Left ventricle myocardium inferior (tissue), 1 donor: ENCODE results near the gene DAND5. TPM values are rescaled to one million over a fixed set of nuclear protein-coding genes. Genes with fewer than 3 reads are reported as not detected.

Experiments
- DNase-seq: peaks from one replicate; pipeline ENCODE4 v3.0.0-alpha.2; 2020
- H3K27ac ChIP-seq: fragments of 200-600 bp; replicated peaks from 2 replicates; pipeline ENCODE4 v1.8.0; 2021
- H3K27me3 ChIP-seq: fragments of 200-600 bp; 2 replicates; pipeline ENCODE4 v1.8.0; 2021; ENCODE audit warnings: low read depth
- H3K36me3 ChIP-seq: fragments of 200-600 bp; 2 replicates; pipeline ENCODE4 v1.8.0; 2021
- H3K4me1 ChIP-seq: fragments of 200-600 bp; 2 replicates; pipeline ENCODE4 v1.8.0; 2021
- H3K4me3 ChIP-seq: fragments of 200-600 bp; 2 replicates; pipeline ENCODE4 v1.8.0; 2021; ENCODE audit warnings: mild to moderate bottlenecking, moderate library complexity
- H3K9me3 ChIP-seq: fragments of 200-600 bp; replicated peaks from 2 replicates; pipeline ENCODE4 v1.8.0; 2021
- intact Hi-C: fragments of 100-400 bp; cut with micrococcal nuclease; formaldehyde crosslinking; loops from one replicate; pipeline ENCODE4 v1.11.0; 2022
- total RNA-seq: library from RNA; stranded (reverse); fragmentation: NEBNext Ultra II Directional; extraction: Animal tissue kit (Norgen Biotek cat#: 25700); gene quantifications from one replicate; pipeline ENCODE4 v1.2.1, GENCODE V29; 2021
- TF ChIP-seq, protein P1 (sequence below): fragments of 200-600 bp; IDR thresholded peaks from 2 replicates; pipeline ENCODE4 v1.8.0; 2021; ENCODE audit warnings: antibody characterized with exemption, mild to moderate bottlenecking, borderline replicate concordance
- donor health status: DM: no; HTN: yes; CAD: no; lungs with severe emphysema.

The DAND5 gene
- total RNA-seq, 1 donor from 2014 or later: 12.7 TPM

DNA sequence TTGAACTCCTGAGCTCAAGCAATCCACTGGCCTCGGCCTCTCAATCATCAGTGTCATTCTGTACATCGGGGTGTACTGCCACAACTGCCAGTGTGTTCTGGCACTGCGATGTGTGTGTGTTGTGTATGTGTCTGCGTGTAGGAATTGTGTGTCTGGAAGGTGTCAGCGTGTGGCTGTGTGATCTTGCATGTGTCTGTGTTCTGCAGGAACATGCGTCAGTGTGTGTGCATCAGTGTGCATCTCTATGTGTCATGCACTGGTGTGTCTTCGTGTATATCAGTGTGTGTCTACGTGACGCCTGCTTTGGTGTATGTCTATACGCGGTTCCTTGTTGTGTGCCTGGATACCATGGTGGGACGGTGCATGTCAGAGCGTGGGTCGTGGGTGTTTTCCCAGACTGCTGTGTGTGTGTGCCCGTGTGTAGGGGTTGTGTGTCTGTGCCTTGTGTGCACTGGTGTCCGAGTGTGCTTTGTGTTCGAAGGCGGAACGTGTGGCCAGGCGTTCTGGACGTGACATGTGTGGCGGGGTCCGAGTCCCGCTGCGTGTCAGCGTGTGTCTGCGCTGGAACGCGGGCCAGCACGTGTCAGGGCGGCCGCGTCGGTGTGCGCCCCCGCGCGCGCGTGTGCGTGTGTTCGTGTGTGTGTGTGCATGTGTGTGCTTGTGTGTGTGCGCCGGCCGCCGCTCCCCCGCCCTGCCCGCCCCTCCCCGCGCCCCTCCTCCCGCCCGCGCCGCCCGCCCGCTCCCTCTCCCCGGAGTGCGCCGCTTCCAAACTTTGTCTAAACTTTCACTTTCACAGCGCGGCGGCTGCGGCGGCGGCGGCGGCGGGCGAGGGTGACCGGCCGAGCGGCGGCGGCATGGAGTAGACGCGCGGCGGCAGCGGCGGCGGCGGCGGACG, 25.6 kb downstream of the DAND5 start, which contains the start of gene NFIX:
TSS of gene NFIX (plus strand) at position 775 of the 895 bp plus-strand sequence. CDS start 363 bp downstream, outside the sequence.
- Histone ChIP-seq H3K36me3 (peaks cover 14% of the 10 kb centered on the region), H3K9me3 (no peaks in the 10 kb centered on the region), H3K4me3 (peak within 1 kb of the TSS; percentile 85), H3K4me1 (peaks cover 39% of the 10 kb centered on the region), H3K27ac (peak within 1 kb of the TSS; percentile 89), H3K27me3 (no peaks in the 10 kb centered on the region)
- intact Hi-C loops: loop anchor here (10.0 kb wide), 1 partner anchor 70 kb away; no protein-coding TSS in a partner anchor
- DNase-seq: peak; percentile 81
- TF ChIP-seq, protein P1, sequence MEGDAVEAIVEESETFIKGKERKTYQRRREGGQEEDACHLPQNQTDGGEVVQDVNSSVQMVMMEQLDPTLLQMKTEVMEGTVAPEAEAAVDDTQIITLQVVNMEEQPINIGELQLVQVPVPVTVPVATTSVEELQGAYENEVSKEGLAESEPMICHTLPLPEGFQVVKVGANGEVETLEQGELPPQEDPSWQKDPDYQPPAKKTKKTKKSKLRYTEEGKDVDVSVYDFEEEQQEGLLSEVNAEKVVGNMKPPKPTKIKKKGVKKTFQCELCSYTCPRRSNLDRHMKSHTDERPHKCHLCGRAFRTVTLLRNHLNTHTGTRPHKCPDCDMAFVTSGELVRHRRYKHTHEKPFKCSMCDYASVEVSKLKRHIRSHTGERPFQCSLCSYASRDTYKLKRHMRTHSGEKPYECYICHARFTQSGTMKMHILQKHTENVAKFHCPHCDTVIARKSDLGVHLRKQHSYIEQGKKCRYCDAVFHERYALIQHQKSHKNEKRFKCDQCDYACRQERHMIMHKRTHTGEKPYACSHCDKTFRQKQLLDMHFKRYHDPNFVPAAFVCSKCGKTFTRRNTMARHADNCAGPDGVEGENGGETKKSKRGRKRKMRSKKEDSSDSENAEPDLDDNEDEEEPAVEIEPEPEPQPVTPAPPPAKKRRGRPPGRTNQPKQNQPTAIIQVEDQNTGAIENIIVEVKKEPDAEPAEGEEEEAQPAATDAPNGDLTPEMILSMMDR: no peak

DNA sequence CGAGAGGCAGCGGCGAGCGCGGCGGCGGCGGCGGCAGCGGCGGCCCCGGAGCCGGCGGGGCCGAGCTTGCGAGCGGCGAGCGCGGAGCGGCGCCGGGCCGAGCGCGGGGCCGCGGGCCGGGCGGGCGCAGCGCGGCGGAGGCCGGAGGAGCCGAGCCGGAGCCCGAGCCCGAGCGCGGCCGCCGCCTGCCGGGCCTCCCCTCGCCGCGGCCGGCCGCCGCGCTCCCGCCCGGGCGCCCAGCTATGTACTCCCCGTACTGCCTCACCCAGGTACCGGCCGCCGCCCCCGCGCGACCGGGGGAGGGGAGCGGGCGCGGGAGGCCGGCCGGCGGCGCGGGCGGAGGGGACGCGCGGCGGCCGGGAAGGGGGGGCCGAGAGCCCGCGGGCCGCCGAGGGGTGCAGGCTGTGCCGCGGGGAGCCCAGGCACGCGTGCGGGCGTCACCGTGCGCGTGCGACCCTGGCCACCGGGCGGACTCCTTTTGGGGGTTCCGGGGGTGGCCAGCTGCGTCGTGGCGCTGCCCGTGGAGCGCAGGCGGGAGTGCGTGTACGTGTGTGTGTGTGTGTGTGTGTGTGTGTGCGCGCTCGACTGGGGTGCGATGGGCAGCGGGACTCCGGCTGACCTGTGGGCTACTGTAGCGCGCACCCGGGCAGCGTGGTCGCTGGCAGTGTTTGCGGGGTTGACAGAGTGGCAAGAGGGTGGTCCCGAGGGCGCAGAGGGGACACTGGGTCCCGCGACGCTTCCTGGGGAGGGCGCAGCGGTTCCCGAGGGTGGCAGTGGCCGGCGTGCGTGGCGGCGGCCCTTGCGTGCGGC, 26.4 kb downstream of the DAND5 start:
- Histone ChIP-seq H3K4me3 (peak overlapping the region; percentile 85), H3K27me3 (no peaks in the 10 kb centered on the region), H3K4me1 (peaks cover 47% of the 10 kb centered on the region), H3K9me3 (no peaks in the 10 kb centered on the region), H3K36me3 (peaks cover 14% of the 10 kb centered on the region), H3K27ac (peak overlapping the region; percentile 89)
- intact Hi-C loops: loop anchor here (10.0 kb wide), 1 partner anchor 69 kb away; no protein-coding TSS in a partner anchor
- TF ChIP-seq, protein P1: no peak
- no peak for DNase-seq

DNA sequence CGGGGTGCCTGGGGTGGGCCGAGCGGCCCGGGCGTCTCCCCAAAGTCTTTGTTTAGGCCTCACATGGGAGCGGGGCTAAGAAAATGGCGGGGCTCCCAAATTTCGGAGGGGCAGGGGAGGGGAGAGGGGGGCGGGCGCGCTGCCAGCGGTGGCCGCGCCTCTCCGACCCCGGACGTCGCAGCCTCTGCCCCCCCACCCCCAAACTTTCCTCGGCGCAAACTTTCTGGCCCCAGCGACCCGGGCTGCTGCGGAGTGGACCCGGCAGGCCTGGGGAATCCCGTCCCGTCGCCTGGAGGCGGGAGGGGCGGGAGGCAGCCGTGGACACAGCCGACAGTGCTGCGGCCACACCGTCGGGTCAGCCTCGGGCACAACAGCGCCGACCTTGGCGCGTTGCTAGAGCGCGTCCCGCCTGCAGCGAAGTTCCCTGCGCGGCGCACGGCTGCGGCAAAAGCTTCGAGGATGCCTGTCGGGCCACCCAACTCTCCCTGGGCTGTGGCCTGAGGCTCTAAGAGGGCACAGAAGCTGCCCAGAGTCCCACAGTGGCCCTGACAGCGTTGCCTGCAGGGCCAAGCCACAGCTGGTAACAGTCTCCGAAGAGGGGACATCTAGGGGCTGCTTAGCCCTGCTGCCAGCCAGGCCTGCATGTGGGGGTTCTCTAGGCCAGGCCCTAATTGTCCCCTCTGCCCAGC, 27.2 kb downstream of the DAND5 start:
- TF ChIP-seq, protein P1: no peak
- H3K4me1 ChIP-seq: peaks cover 55% of the 10 kb centered on the region
- intact Hi-C loops: loop anchor here (10.0 kb wide), 1 partner anchor 68 kb away; no protein-coding TSS in a partner anchor

DNA sequence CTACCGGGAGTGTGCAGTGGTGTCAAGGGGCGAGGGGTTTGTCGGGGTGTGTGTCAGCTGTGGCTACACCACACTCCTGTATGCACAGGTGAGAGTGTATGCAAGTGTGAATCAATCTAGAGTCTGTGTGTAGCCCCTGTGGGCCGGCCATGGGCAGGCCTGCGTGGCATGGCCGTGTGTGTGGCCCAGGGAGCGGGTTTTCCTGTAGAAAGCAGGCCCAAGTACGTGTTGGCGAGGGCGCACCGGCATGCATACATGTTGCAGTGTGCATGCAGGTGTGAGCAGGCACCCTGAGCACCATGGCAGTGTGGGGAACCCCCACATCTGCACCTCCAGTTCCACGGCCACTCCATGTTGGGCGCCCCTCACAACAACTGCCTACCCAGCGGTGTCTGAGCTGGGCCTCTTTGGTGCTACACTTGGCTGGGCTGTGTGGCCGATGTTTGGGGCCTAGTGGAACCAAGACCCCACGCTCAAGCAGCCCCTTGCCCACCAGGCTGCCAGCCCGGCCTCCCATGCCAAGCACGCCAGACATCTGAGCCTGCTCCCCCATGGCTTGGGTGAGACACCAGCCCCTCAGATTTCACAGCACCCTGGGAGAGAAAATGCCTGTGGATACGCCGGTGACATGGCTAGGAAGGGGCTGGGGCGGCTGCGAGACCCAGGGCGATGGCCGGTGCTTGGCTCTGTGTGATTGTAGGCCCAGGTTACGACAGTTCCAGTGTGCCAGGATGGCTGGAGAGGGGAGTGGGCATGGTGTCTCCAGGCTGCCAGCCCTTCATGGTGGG, 28.0 kb downstream of the DAND5 start:
- TF ChIP-seq, protein P1: no peak
- H3K36me3 ChIP-seq: peaks cover 14% of the 10 kb centered on the region
- DNase-seq: no peak
- H3K27me3 ChIP-seq: no peaks in the 10 kb centered on the region
- peaks cover 61% of the 10 kb centered on the region for H3K4me1 ChIP-seq
- peak overlapping the region; percentile 85 for H3K4me3 ChIP-seq
- H3K27ac ChIP-seq: peak overlapping the region; percentile 89
- intact Hi-C loops: loop anchor here (10.0 kb wide), 1 partner anchor 67 kb away; no protein-coding TSS in a partner anchor
- H3K9me3 ChIP-seq: no peaks in the 10 kb centered on the region

More for the DNA sequence above, 27.2 kb downstream of the DAND5 start:
- no peak for DNase-seq
- Histone ChIP-seq H3K36me3 (peaks cover 14% of the 10 kb centered on the region), H3K27ac (peak overlapping the region; percentile 89), H3K27me3 (no peaks in the 10 kb centered on the region), H3K4me3 (peak overlapping the region; percentile 85), H3K9me3 (no peaks in the 10 kb centered on the region)
